Measurements from ENCODE around the gene ATG2A. TPM values are rescaled to one million over a fixed set of nuclear protein-coding genes. Genes with fewer than 3 reads are reported as not detected.

Gene ATG2A
- total RNA-seq, 1 experiment from 2014 or later = 28.8 TPM

- peak overlapping the region; percentile 98 for H3K27ac ChIP-seq (ENCODE audit: low read length)
- ChIA-PET CTCF (no interaction called here), POLR2A (no interaction called here)
- intact Hi-C loops (cut with micrococcal nuclease; ENCODE audit: unreplicated experiment) = no loop called here
- ATAC-seq = no peak
- H3K9me3 ChIP-seq (ENCODE audit: control insufficient read depth, insufficient read depth, low read depth, low read length) = no peaks in the 10 kb centered on the region
- no peak for TF ChIP-seq TCF7L2 (IDR thresholded peaks at IDR 0.05; ENCODE audit: low read depth, low read length)
- no peaks in the 10 kb centered on the region for H3K27me3 ChIP-seq (ENCODE audit: control insufficient read depth, insufficient read depth, low read length)
- H3K36me3 ChIP-seq (ENCODE audit: control insufficient read depth, insufficient read depth, low read length) = no peaks in the 10 kb centered on the region; the same call in 1 of the 2 replicates
- DNase-seq (ENCODE audit: low read depth, low spot score) = no peak
- in situ Hi-C loops (cut with HindIII; ENCODE audit: low pct_unique_long_range_greater_than_20kb, low sequenced_read_pairs) = no loop called here
- no peak overlapping the region for H3K4me3 ChIP-seq (ENCODE audit: low read depth in 2 of 2, low read length in 2 of 2)
- H3K4me1 ChIP-seq (ENCODE audit: control insufficient read depth, insufficient read depth, low read length) = peaks cover 65% of the 10 kb centered on the region
- BruUV-seq (replicated peaks) = no TSS peak
Measured at GRCh38 chr11:64857485-64857884, 59.5 kb downstream of the ATG2A start.

GRCh38 chr11:64856382-64857227 lies 60.4 kb downstream of the ATG2A start:
- Histone ChIP-seq H3K9me3 (ENCODE audit: control insufficient read depth, insufficient read depth, low read depth, low read length) (no peaks in the 10 kb centered on the region), H3K27me3 (ENCODE audit: control insufficient read depth, insufficient read depth, low read length) (no peaks in the 10 kb centered on the region), H3K36me3 (ENCODE audit: control insufficient read depth, insufficient read depth, low read length) (no peaks in the 10 kb centered on the region; the same call in 1 of the 2 replicates), H3K4me3 (ENCODE audit: low read depth in 2 of 2, low read length in 2 of 2) (no peak overlapping the region), H3K27ac (ENCODE audit: low read length) (peak overlapping the region; percentile 98), H3K4me1 (ENCODE audit: control insufficient read depth, insufficient read depth, low read length) (peaks cover 69% of the 10 kb centered on the region)
- intact Hi-C loops (cut with micrococcal nuclease; ENCODE audit: unreplicated experiment) = no loop called here
- peak; percentile 48; the same call in 1 of the 2 replicates for TF ChIP-seq POLR2AphosphoS5 (IDR thresholded peaks at IDR 0.05; ENCODE audit: low read depth, low read length)
- no peak for TF ChIP-seq REST (IDR thresholded peaks at IDR 0.05; ENCODE audit: insufficient read depth in 1 of 2, low read depth in 2 of 2, low read length in 1 of 2)
- TF ChIP-seq TCF7L2 (IDR thresholded peaks at IDR 0.05; ENCODE audit: low read depth, low read length) = no peak
- in situ Hi-C loops (cut with HindIII; ENCODE audit: low pct_unique_long_range_greater_than_20kb, low sequenced_read_pairs) = no loop called here
- BruUV-seq (replicated peaks) = no TSS peak
- DNase-seq (ENCODE audit: low read depth, low spot score) (no peak), ATAC-seq (peak; percentile 50)
- ChIA-PET CTCF (interaction anchor here (0.6 to 1.5 kb wide), 2 partner anchors 10 to 13 kb away, joined by 4 to 6 read pairs; no protein-coding TSS in a partner anchor), POLR2A (no interaction called here)

GRCh38 chr11:64855596-64856304 lies 61.3 kb downstream of the ATG2A start:
- H3K9me3 ChIP-seq (ENCODE audit: control insufficient read depth, insufficient read depth, low read depth, low read length) = no peaks in the 10 kb centered on the region
- CTCF ChIA-PET = interaction anchor here (0.6 to 1.5 kb wide), 3 partner anchors 14 to 1198 kb away, joined by 3 to 6 read pairs (median 4); no protein-coding TSS in a partner anchor
- intact Hi-C loops (cut with micrococcal nuclease; ENCODE audit: unreplicated experiment) (no loop called here), in situ Hi-C loops (cut with HindIII; ENCODE audit: low pct_unique_long_range_greater_than_20kb, low sequenced_read_pairs) (no loop called here)
- peak overlapping the region; percentile 98 for H3K27ac ChIP-seq (ENCODE audit: low read length)
- H3K36me3 ChIP-seq (ENCODE audit: control insufficient read depth, insufficient read depth, low read length) = no peaks in the 10 kb centered on the region; the same call in 1 of the 2 replicates
- no peak for DNase-seq (ENCODE audit: low read depth, low spot score)
- BruUV-seq (replicated peaks) = no TSS peak
- no peak for ATAC-seq
- TF ChIP-seq CTCF (IDR thresholded peaks at IDR 0.05) = no peak
- H3K27me3 ChIP-seq (ENCODE audit: control insufficient read depth, insufficient read depth, low read length) = no peaks in the 10 kb centered on the region
- peaks cover 78% of the 10 kb centered on the region for H3K4me1 ChIP-seq (ENCODE audit: control insufficient read depth, insufficient read depth, low read length)
- H3K4me3 ChIP-seq (ENCODE audit: low read depth in 2 of 2, low read length in 2 of 2) = no peak overlapping the region
- POLR2A ChIA-PET = no interaction called here

Data from Panc1 (cell line).